ENCODE results near the gene PBX1.

The PBX1 gene

DNA sequence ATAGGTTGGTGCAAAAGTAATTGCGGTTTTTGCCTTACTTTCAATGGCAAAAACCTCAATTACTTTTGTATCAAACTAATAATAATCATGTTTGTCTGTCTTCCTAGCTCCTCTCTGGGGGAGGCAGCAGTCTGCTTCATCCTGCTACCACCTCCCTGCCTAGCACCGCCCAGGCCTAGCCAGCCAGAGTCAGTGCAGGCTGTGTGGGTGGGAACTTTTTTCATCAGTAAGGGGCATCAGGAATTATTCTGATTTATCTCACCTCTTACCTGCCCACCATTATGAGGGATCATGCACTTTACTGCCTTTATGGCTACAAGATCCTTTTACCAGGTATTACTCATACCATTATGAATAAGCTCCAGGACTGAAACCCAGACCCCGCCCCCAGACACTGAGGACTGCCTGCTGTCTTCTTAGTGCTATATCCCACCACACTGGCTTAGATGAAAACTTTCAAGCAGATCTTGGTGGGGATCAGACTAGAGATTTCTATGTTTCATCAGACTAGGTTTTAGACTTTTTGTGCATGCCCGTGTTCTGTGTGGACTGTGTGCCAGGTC, 116.4 kb downstream of the PBX1 start:
- Histone ChIP-seq H3K4me2 (ENCODE audit: low read length) (no peak overlapping the region), H3K36me3 (ENCODE audit: control insufficient read depth, low read length) (no peaks in the 10 kb centered on the region), H3K9me2 (replicated peaks; ENCODE audit: control insufficient read depth, low read length) (no peaks in the 10 kb centered on the region), H3K27ac (ENCODE audit: low read depth, low read length) (no peak overlapping the region), H3K9me3 (ENCODE audit: control insufficient read depth, insufficient read depth, low read length) (no peaks in the 10 kb centered on the region), H3K27me3 (ENCODE audit: control insufficient read depth, low read length) (no peaks in the 10 kb centered on the region), H3K4me1 (ENCODE audit: control insufficient read depth, low read length) (no peaks in the 10 kb centered on the region), H3K4me3 (ENCODE audit: low read length) (no peak overlapping the region), H3F3A (ENCODE audit: control insufficient read depth, insufficient read depth) (no peaks in the 10 kb centered on the region), H3K79me2 (ENCODE audit: control insufficient read depth, low read length) (no peaks in the 10 kb centered on the region), H4K20me1 (ENCODE audit: control insufficient read depth, insufficient read depth, low read depth, low read length) (no peaks in the 10 kb centered on the region)
- no peak for TF ChIP-seq EZH2phosphoT487 (IDR thresholded peaks at IDR 0.05; ENCODE audit: borderline replicate concordance, low read length)
- TF ChIP-seq, protein P1, sequence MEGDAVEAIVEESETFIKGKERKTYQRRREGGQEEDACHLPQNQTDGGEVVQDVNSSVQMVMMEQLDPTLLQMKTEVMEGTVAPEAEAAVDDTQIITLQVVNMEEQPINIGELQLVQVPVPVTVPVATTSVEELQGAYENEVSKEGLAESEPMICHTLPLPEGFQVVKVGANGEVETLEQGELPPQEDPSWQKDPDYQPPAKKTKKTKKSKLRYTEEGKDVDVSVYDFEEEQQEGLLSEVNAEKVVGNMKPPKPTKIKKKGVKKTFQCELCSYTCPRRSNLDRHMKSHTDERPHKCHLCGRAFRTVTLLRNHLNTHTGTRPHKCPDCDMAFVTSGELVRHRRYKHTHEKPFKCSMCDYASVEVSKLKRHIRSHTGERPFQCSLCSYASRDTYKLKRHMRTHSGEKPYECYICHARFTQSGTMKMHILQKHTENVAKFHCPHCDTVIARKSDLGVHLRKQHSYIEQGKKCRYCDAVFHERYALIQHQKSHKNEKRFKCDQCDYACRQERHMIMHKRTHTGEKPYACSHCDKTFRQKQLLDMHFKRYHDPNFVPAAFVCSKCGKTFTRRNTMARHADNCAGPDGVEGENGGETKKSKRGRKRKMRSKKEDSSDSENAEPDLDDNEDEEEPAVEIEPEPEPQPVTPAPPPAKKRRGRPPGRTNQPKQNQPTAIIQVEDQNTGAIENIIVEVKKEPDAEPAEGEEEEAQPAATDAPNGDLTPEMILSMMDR (IDR thresholded peaks at IDR 0.05; ENCODE audit: low read depth, low read length, poor library complexity, severe bottlenecking): no peak

GRCh38 chr1:164678136-164678700, 119.2 kb downstream of the PBX1 start:
- H3K27me3 ChIP-seq (ENCODE audit: control insufficient read depth, low read length): no peaks in the 10 kb centered on the region
- H3K36me3 ChIP-seq (ENCODE audit: control insufficient read depth, low read length): no peaks in the 10 kb centered on the region
- no peak overlapping the region for H3K4me3 ChIP-seq (ENCODE audit: low read length)
- no peaks in the 10 kb centered on the region for H3K79me2 ChIP-seq (ENCODE audit: control insufficient read depth, low read length)
- H3K4me2 ChIP-seq (ENCODE audit: low read length): no peak overlapping the region
- no peaks in the 10 kb centered on the region for H4K20me1 ChIP-seq (ENCODE audit: control insufficient read depth, insufficient read depth, low read depth, low read length)
- H3K9me2 ChIP-seq (replicated peaks; ENCODE audit: control insufficient read depth, low read length): no peaks in the 10 kb centered on the region
- no peak for TF ChIP-seq EZH2phosphoT487 (IDR thresholded peaks at IDR 0.05; ENCODE audit: borderline replicate concordance, low read length)
- TF ChIP-seq, protein P1 (IDR thresholded peaks at IDR 0.05; ENCODE audit: low read depth, low read length, poor library complexity, severe bottlenecking): no peak
- H3K4me1 ChIP-seq (ENCODE audit: control insufficient read depth, low read length): no peaks in the 10 kb centered on the region
- H3K9me3 ChIP-seq (ENCODE audit: control insufficient read depth, insufficient read depth, low read length): no peaks in the 10 kb centered on the region
- no peaks in the 10 kb centered on the region for H3F3A ChIP-seq (ENCODE audit: control insufficient read depth, insufficient read depth)
- H3K27ac ChIP-seq (ENCODE audit: low read depth, low read length): no peak overlapping the region

- no peak overlapping the region for H3K27ac ChIP-seq (ENCODE audit: low read depth, low read length)
- H3K4me2 ChIP-seq (ENCODE audit: low read length): no peak overlapping the region
- no peaks in the 10 kb centered on the region for H3K36me3 ChIP-seq (ENCODE audit: control insufficient read depth, low read length)
- no peaks in the 10 kb centered on the region for H3K4me1 ChIP-seq (ENCODE audit: control insufficient read depth, low read length)
- H3K9me3 ChIP-seq (ENCODE audit: control insufficient read depth, insufficient read depth, low read length): no peaks in the 10 kb centered on the region
- no peaks in the 10 kb centered on the region for H3K27me3 ChIP-seq (ENCODE audit: control insufficient read depth, low read length)
- no peaks in the 10 kb centered on the region for H3K79me2 ChIP-seq (ENCODE audit: control insufficient read depth, low read length)
- H3F3A ChIP-seq (ENCODE audit: control insufficient read depth, insufficient read depth): no peaks in the 10 kb centered on the region
- no peak for TF ChIP-seq EZH2phosphoT487 (IDR thresholded peaks at IDR 0.05; ENCODE audit: borderline replicate concordance, low read length)
- TF ChIP-seq, protein P1 (IDR thresholded peaks at IDR 0.05; ENCODE audit: low read depth, low read length, poor library complexity, severe bottlenecking): no peak
- no peak overlapping the region for H3K4me3 ChIP-seq (ENCODE audit: low read length)
- H3K9me2 ChIP-seq (replicated peaks; ENCODE audit: control insufficient read depth, low read length): no peaks in the 10 kb centered on the region
- H4K20me1 ChIP-seq (ENCODE audit: control insufficient read depth, insufficient read depth, low read depth, low read length): no peaks in the 10 kb centered on the region
Observed at GRCh38 chr1:164682570-164682969, 123.6 kb downstream of the PBX1 start.

Data from DOHH2 (cell line).